GM19193 (cell line): Measurements from ENCODE around the gene MKRN2.
A peak's percentile ranks its signal among the peaks of the same experiment; 100 is the strongest.

ENCODE experiments used
- POLR2A ChIP-seq: IDR thresholded peaks from 4 replicates; pipeline ENCODE4 v1.6.1; 2011; ENCODE audit not compliant: insufficient read depth, insufficient read length; ENCODE audit errors: extremely low read depth

Gene MKRN2

DNA sequence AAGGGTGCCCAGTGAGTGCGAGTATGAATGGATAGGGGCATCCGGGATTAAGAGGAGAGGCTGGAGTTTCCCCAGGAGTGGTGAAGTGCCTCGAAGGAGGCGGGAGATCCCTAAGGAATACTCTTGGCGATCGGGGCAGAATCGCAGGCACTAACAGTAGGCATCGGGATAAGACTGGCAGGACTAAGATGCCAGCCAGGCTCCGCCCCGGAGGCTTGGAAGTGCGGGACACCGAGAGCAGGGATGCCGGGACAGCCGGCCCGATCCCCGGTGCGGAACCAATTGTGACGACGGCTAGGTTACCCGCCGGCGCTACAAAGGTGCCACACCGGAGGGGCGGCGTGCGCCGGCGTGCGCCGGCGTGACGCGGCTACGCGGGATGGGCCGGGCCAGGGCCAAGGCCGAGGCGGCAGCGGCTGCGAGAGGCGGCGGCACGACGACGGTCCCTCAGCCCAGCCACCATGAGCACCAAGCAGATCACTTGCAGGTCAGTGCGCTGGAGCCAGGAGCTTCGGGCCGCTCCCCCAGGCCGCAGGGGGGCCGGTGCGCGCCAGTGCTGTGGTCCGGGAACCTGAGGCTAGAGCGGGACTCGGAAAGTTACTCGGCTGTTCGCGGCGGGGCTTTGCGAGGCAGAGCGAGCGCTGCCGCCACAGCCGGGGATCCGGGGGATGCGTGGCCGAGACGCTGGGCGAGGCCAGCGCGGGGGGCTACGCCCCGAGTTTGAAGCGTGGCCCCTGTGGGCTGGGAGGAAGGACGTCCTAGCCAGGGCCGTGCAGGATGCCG is at the start of gene MKRN2:
MKRN2 (plus strand) TSS at position 398 of the 783 bp plus-strand sequence; CDS start at position 462, 64 bp downstream.
- peak; percentile 98 for TF ChIP-seq POLR2A

DNA sequence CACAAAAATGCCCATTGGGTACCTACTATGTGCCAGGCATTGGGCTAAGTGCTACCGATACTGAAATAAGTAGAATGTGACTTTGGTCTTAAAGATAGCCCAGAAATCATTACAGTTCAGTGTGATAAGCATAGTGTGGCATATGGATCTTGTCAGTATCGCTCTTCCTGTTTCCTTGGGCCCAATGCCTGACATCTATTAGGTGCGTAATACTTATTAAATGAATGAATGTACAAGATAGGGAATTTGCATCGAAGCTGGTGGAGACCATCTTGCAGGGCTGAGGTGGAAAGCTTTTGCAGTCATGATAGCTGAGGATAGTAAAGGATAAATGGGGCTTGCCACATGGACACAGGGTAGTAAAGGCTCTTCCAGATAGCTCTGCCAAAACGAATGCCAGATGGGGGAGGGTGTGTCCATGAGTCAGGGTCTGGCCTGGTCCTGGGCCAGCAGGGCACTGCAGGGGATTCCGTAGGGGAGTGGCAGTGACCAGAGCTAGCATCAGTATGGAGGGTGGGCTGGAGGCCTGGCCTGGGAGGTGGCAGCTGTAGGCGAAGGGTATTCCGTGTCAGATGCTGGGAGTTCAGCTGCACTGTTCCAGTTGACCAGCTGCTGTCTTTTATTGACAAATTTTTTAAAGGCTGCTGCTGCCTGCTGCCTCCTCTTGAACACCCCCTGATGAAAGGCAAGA is 49.2 kb upstream of the MKRN2 start:
- no peak for TF ChIP-seq POLR2A

DNA sequence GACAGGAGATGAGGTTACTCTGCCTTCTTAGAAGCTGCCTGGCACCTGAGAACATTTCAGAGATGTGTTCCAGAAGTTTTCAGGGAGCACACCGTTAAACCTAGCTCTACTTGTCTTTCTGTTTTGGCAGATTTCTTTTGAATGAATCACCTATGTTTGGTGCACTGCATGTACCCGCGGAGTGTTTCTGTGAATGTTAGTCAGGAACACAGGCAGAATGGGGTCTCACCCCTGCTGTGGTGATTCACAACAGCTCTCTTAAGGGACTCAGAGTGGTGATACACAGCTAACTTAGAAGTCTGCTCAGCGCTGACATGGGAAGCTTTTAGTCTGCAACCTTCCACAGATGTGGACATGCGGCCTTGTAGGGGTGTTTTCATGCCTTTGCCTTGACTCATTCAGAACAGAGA is 48.6 kb upstream of the MKRN2 start:
- TF ChIP-seq POLR2A = no peak

- no peak for TF ChIP-seq POLR2A
Observed at GRCh38 chr3:12509466-12509865, 47.4 kb upstream of the MKRN2 start.

DNA sequence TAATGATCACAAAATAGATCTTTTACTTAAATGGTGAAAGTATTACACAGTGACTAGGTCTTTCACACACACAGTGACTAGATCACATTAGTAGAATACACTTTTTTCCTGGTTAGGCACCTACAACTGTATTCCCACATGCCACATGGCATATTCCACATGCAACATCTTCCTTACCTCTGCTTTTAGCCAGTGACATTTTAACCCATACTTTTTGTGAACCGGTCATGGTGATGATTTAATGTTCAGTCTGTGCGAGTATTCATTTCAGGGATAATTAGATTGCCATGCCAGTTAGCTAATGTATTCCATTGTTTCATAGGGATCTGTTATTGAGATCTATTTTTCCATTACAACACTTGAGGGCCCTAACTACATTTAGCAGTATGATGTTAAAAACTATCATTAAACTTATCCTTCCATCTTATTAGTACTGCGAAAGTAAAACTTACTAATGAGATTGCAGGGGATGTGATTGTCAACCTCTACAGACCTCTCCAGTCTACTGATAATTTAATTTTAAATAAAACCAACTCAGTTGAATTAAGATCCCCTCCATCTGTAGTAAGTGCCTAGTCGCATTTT is 44.3 kb upstream of the MKRN2 start:
- TF ChIP-seq POLR2A = no peak

DNA sequence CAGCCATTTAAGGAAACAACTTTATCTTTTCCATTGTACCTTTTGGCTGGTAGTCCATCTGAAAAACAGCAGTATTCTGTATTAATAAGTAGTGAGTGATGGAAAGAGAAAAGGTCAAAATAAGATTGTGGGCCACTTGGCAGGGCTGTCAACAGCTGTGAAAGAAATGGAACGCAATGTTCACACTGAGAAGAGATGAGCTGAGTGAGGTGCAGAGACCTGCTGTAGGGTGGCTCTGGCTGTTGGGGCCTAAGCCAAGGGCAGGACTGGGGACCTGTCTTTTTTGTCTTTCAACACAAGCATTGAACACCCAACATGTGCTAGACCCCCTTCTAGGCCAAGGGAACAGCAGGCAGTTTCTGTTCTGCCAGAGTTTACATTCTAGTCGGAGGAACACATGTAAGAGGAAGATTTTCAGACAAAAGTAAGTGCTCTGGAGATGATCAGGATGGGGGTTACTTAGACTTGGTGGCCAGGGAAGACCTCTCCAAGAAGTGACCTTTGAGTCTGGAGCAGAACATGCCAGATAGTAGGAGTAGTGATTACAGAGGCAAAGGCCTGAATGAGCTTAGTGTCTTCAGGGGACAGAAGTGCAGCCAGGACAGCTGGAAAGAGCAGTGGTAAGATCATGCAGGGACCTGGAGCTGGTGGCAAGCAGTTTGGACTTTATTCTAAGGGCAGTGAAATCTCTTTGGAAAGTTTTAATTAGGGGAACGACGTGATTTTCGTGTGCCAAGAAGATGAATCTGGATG is 43.0 kb upstream of the MKRN2 start:
- no peak for TF ChIP-seq POLR2A

DNA sequence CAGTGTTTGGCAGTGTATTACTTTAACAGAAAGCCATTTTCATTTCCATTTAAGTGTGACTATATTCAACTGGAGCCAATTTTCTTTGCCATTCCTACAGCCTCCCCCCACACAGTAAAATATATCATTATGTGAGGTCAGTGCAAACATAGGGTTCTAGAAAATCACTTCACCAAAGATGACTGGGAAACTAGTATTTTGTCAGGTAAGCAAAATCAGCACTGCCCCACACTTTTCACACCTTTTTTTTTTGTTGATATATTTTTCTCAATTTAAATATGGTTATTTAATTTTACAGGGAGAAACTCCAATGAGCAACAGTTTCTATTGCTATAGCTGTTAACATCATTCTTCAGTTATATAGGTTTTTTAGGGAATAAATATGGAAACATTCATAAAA is 41.3 kb upstream of the MKRN2 start:
- no peak for TF ChIP-seq POLR2A

- no peak for TF ChIP-seq POLR2A
Observed at GRCh38 chr3:12516873-12517272, 40.0 kb upstream of the MKRN2 start.

DNA sequence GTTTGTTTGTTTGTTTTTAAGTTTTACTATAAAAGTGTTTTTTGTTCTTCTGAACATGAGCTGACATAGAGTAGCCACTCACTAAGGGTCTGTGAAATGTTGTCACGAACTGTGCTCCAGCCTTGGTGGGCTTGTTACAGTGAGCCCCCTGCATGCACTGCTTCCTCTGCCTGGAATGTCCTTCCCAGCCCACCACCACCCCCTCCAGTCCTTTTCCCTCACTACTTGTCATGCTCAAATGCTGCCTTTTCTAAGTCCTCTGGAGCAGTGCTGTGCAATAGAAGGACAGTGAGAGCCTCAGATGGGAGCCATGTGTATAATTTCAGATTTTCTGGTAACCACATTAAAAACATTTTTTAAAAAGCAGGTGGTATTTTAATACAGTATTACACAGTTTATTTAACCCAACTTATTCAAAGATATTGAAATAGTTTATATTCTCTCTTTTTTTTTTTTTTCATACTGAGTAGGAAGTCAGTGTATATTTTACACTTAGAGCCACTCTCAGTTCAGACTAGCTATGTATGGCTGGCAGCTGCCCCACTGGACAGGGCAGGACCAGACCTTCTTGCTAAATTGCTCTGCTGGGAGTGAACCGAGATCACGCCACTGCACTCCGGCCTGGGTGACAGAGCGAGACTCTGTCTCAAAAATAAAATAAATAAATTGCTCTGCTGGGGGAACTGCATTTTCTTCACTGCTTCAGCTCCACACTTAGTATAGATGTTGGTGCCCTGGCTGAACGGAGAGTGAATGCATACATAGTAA is 38.4 kb upstream of the MKRN2 start:
- no peak for TF ChIP-seq POLR2A

GRCh38 chr3:12521010-12521409 is 35.9 kb upstream of the MKRN2 start:
- no peak for TF ChIP-seq POLR2A

GRCh38 chr3:12522721-12523120 is 34.2 kb upstream of the MKRN2 start:
- no peak for TF ChIP-seq POLR2A

DNA sequence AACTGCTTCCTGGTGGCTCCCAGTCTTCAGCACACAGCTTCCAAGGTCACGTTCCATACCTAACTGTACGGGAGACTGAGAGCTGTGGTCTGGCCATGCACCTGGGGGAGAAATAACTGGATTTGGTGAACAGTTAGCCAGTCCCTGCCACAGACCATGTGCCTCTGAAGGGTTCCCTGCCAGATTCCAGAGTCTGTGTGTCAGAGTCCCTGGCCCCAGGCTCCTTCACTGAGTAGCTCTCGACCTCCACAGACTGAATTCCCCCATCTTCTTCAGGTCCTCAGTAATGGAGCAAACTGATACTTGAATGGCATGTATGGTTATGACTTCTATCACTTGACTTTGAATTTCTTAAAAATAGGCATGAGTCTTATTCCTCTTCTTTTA is 29.1 kb upstream of the MKRN2 start:
- no peak for TF ChIP-seq POLR2A

GRCh38 chr3:12532182-12532581 is 24.7 kb upstream of the MKRN2 start:
- no peak for TF ChIP-seq POLR2A

- no peak for TF ChIP-seq POLR2A
Observed at GRCh38 chr3:12536423-12536822, 20.5 kb upstream of the MKRN2 start.

- TF ChIP-seq POLR2A = no peak
Observed at GRCh38 chr3:12541625-12542024, 15.3 kb upstream of the MKRN2 start.
